K562 (cell line): ENCODE results near the gene SLC34A1. TPM values are rescaled to one million over a fixed set of nuclear protein-coding genes. Genes with fewer than 3 reads are reported as not detected.

Experiments used
- COPS2 ChIP-seq: fragments of 450-650 bp; conservative IDR thresholded peaks from 2 replicates; pipeline ENCODE4 v1.6.1; 2016; ENCODE audit warnings: mild to moderate bottlenecking, moderate library complexity
- CTBP1 ChIP-seq: fragments of 450-650 bp; IDR thresholded peaks from 2 replicates; pipeline ENCODE4 v1.6.1; 2016; ENCODE audit warnings: borderline replicate concordance
- FOXK1 ChIP-seq: sonication (generic); formaldehyde crosslinking; IDR thresholded peaks from 2 replicates; pipeline ENCODE4 v1.8.0; 2022; ENCODE audit warnings: missing genetic modification reagents, mild to moderate bottlenecking, borderline replicate concordance
- FOXM1 ChIP-seq, 2 experiments: fragments of 450-650 bp in 1 of 2; sonication (generic) in 1 of 2; formaldehyde crosslinking in 1 of 2; IDR thresholded peaks; 2 replicates each; pipeline versions ENCODE4 v1.6.1 to v1.9.0; 2017 to 2022; ENCODE audit warnings: low read depth in 2 of 2, mild to moderate bottlenecking in 2 of 2, missing genetic modification reagents in 1 of 2, moderate library complexity in 1 of 2
- KLF6 ChIP-seq: fragments of 250-450 bp; sonication (Bioruptor Pico); IDR thresholded peaks from 2 replicates; pipeline ENCODE4 v1.4.0; 2020; ENCODE audit warnings: mild to moderate bottlenecking, moderate library complexity, borderline replicate concordance
- MAFF ChIP-seq: IDR thresholded peaks from 2 replicates; pipeline ENCODE4 v1.6.1; 2012; ENCODE audit warnings: low read length, improper control_type of control experiment
- MAZ ChIP-seq, 2 experiments: fragments of 450-650 bp in 1 of 2; sonication (generic) in 1 of 2; formaldehyde crosslinking; IDR thresholded peaks in 1 of 2; conservative IDR thresholded peaks in 1 of 2; 2 replicates each; pipeline versions ENCODE4 v1.4.0 to v1.5.0; 2020; ENCODE audit warnings: mild to moderate bottlenecking in 1 of 2, missing genetic modification reagents in 1 of 2
- MCM2 ChIP-seq: fragments of 450-650 bp; IDR thresholded peaks from 2 replicates; pipeline ENCODE4 v1.6.1; 2017; ENCODE audit warnings: low read depth, mild to moderate bottlenecking
- RFX1 ChIP-seq: fragments of 450-650 bp; IDR thresholded peaks from 2 replicates; pipeline ENCODE4 v1.6.1; 2016; ENCODE audit warnings: mild to moderate bottlenecking, moderate library complexity
- TAF1 ChIP-seq: IDR thresholded peaks from 2 replicates; pipeline ENCODE4 v1.6.1; 2011; ENCODE audit warnings: mild to moderate bottlenecking, low read length, moderate library complexity; ENCODE audit not compliant: insufficient read depth, control insufficient read depth, severe bottlenecking; ENCODE audit errors: extremely low read depth
- XRCC5 ChIP-seq: fragments of 200-400 bp; formaldehyde crosslinking; IDR thresholded peaks from 2 replicates; pipeline ENCODE4 v1.6.1; 2017; ENCODE audit warnings: low read depth, mild to moderate bottlenecking, low read length
- ZNF124 ChIP-seq: sonication (generic); formaldehyde crosslinking; IDR thresholded peaks from 2 replicates; pipeline ENCODE4 v1.8.1; 2022; ENCODE audit warnings: missing genetic modification reagents
- ZNF561 ChIP-seq: fragments of 450-650 bp; formaldehyde crosslinking; conservative IDR thresholded peaks from 2 replicates; pipeline ENCODE4 v1.4.0; 2020; ENCODE audit warnings: mild to moderate bottlenecking, moderate library complexity
- ZNF764 ChIP-seq: fragments of 250-450 bp; sonication (Bioruptor Pico); IDR thresholded peaks from 2 replicates; pipeline ENCODE4 v1.4.0; 2020; ENCODE audit warnings: low read depth, mild to moderate bottlenecking, moderate library complexity
- polyA plus RNA-seq, 8 experiments: library from polyadenylated mRNA; depleted of rRNA in 4 of 8; stranded (reverse) in 5 of 8; unstranded in 3 of 8; fragments of >200 nt; fragmentation: Nextera tagmentation in 2 of 8; fragmentation: Illumina TruSeq in 1 of 8; extraction: Ambion mirVana in 2 of 8; extraction: Trizol in 1 of 8; gene quantifications; 2 replicates each; pipeline versions ENCODE4 v1.2.1 to v1.2.3, GENCODE V29; 2011 to 2014; ENCODE audit warnings: inconsistent platforms in 1 of 8, missing spikeins in 1 of 8
- total RNA-seq, 7 experiments: library from RNA; depleted of rRNA in 6 of 7; stranded (reverse); fragments of >200 nt in 6 of 7; fragmentation: Illumina TruSeq in 2 of 7; extraction: Trizol in 2 of 7; gene quantifications; 2 replicates each; pipeline versions ENCODE4 v1.2.1 to v1.2.3, GENCODE V29; 2011 to 2021; ENCODE audit warnings: low replicate concordance in 1 of 7
- TF ChIP-seq, protein P1 (sequence below): fragments of 150-350 bp; conservative IDR thresholded peaks from 2 replicates; pipeline ENCODE4 v1.6.1; 2014; ENCODE audit warnings: low read length
- TF ChIP-seq, protein P2 (sequence below): sonication (generic); formaldehyde crosslinking; IDR thresholded peaks from 2 replicates; pipeline ENCODE4 v1.8.1; 2023; ENCODE audit warnings: mild to moderate bottlenecking, missing genetic modification reagents, moderate library complexity
- TF ChIP-seq, protein P3 (sequence below): fragments of 200-800 bp; sonication (Bioruptor generic); IDR thresholded peaks from 2 replicates; pipeline ENCODE4 v1.6.1; 2016; ENCODE audit warnings: missing genetic modification characterization, missing compliant biosample characterization

Gene SLC34A1
- total and polyA plus RNA-seq, 9 of the 15 experiments (the other 6 are each of a cell fraction or from before 2014, with no cell fraction given), result not detected

DNA sequence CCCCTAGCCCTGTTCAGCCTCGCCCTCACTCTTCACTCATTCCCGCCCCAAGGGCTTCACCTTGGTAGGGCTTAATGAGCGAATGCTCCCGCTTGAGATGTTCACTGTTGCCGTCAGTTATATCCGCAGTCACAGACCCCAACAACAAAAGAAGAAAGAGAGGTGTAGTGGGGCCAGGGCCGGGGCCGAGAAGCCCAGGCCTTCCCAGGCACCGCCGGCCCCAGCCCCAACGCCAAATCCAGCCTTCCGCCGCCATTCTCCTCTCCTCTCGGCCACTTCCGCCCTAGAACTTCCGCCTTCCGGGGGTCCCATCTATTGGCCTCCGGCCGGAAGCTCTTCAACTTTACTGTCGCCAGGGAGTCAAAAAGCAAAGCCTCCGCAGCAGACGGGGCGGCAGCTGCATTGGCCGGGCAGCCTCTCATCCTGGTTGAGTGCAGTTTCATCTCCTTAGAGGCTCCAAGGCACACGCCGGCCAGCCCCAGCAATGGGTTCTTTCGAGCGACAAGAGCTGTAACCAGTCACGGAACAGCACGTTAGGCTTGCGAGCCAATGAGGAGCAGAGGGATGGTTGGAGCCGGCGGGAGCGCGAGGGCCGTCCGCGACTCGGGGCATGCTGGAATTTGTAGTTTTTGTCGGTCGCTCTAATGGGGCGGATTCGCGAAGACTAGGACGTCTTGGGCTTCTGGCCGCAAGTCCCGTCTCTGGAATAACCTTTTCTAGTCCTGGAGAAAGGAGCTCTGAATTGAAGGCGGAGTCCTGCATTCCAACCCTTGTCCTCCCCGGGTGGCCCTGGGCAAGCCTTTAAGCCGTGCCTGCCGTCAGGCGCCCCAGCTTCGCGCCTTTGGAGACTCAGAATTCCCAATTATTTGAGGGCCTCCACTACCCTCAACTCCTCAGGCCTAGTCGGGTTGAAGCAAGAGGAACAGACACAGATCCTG is 32.6 kb upstream of the SLC34A1 start, which contains the start of gene LMAN2 (continued):
- TF ChIP-seq, protein P1, sequence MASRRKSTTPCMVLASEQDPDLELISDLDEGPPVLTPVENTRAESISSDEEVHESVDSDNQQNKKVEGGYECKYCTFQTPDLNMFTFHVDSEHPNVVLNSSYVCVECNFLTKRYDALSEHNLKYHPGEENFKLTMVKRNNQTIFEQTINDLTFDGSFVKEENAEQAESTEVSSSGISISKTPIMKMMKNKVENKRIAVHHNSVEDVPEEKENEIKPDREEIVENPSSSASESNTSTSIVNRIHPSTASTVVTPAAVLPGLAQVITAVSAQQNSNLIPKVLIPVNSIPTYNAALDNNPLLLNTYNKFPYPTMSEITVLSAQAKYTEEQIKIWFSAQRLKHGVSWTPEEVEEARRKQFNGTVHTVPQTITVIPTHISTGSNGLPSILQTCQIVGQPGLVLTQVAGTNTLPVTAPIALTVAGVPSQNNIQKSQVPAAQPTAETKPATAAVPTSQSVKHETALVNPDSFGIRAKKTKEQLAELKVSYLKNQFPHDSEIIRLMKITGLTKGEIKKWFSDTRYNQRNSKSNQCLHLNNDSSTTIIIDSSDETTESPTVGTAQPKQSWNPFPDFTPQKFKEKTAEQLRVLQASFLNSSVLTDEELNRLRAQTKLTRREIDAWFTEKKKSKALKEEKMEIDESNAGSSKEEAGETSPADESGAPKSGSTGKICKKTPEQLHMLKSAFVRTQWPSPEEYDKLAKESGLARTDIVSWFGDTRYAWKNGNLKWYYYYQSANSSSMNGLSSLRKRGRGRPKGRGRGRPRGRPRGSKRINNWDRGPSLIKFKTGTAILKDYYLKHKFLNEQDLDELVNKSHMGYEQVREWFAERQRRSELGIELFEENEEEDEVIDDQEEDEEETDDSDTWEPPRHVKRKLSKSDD, result no peak
- no peak for TF ChIP-seq KLF6 (CRISPR knock-in tag)
- 0 out of 2 replicates have a peak, but pooled peaks have one; percentile 21 for TF ChIP-seq ZNF764 (CRISPR knock-in tag)
- TF ChIP-seq, protein P2, sequence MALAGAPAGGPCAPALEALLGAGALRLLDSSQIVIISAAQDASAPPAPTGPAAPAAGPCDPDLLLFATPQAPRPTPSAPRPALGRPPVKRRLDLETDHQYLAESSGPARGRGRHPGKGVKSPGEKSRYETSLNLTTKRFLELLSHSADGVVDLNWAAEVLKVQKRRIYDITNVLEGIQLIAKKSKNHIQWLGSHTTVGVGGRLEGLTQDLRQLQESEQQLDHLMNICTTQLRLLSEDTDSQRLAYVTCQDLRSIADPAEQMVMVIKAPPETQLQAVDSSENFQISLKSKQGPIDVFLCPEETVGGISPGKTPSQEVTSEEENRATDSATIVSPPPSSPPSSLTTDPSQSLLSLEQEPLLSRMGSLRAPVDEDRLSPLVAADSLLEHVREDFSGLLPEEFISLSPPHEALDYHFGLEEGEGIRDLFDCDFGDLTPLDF (CRISPR knock-in tag), result peak; percentile 85
- TF ChIP-seq MCM2, result no peak
- TF ChIP-seq RFX1, result no peak; the same call in 1 of the 2 replicates
- no peak for TF ChIP-seq COPS2
- TF ChIP-seq MAZ (CRISPR knock-in tag; conservative IDR thresholded peaks at IDR 0.05 in 1 of 2, IDR thresholded peaks at IDR 0.05 in 1 of 2), result peak; percentile 72 to 86
- no peak for TF ChIP-seq FOXK1 (CRISPR knock-in tag)
- TF ChIP-seq XRCC5, result peak; percentile 89; the same call in 1 of the 2 replicates
- TF ChIP-seq ZNF124, result no peak
- peak; percentile 64; the same call in 1 of the 2 replicates for TF ChIP-seq FOXM1 (IDR thresholded peaks at IDR 0.05; ENCODE audit: low read depth)
- TF ChIP-seq FOXM1 (CRISPR knock-in tag; IDR thresholded peaks at IDR 0.05; ENCODE audit: low read depth), result 0 out of 2 replicates have a peak, but pooled peaks have one; percentile 53
- TF ChIP-seq ZNF561 (CRISPR knock-in tag), result no peak
- peak; percentile 92 for TF ChIP-seq TAF1
- TF ChIP-seq, protein P3, sequence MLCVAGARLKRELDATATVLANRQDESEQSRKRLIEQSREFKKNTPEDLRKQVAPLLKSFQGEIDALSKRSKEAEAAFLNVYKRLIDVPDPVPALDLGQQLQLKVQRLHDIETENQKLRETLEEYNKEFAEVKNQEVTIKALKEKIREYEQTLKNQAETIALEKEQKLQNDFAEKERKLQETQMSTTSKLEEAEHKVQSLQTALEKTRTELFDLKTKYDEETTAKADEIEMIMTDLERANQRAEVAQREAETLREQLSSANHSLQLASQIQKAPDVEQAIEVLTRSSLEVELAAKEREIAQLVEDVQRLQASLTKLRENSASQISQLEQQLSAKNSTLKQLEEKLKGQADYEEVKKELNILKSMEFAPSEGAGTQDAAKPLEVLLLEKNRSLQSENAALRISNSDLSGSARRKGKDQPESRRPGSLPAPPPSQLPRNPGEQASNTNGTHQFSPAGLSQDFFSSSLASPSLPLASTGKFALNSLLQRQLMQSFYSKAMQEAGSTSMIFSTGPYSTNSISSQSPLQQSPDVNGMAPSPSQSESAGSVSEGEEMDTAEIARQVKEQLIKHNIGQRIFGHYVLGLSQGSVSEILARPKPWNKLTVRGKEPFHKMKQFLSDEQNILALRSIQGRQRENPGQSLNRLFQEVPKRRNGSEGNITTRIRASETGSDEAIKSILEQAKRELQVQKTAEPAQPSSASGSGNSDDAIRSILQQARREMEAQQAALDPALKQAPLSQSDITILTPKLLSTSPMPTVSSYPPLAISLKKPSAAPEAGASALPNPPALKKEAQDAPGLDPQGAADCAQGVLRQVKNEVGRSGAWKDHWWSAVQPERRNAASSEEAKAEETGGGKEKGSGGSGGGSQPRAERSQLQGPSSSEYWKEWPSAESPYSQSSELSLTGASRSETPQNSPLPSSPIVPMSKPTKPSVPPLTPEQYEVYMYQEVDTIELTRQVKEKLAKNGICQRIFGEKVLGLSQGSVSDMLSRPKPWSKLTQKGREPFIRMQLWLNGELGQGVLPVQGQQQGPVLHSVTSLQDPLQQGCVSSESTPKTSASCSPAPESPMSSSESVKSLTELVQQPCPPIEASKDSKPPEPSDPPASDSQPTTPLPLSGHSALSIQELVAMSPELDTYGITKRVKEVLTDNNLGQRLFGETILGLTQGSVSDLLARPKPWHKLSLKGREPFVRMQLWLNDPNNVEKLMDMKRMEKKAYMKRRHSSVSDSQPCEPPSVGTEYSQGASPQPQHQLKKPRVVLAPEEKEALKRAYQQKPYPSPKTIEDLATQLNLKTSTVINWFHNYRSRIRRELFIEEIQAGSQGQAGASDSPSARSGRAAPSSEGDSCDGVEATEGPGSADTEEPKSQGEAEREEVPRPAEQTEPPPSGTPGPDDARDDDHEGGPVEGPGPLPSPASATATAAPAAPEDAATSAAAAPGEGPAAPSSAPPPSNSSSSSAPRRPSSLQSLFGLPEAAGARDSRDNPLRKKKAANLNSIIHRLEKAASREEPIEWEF (CRISPR knock-in tag), result no peak
- no peak for TF ChIP-seq MAFF
- TF ChIP-seq CTBP1, result no peak; the same call in 1 of the 2 replicates
